ENCODE results near the gene NEB.

The NEB gene

DNA sequence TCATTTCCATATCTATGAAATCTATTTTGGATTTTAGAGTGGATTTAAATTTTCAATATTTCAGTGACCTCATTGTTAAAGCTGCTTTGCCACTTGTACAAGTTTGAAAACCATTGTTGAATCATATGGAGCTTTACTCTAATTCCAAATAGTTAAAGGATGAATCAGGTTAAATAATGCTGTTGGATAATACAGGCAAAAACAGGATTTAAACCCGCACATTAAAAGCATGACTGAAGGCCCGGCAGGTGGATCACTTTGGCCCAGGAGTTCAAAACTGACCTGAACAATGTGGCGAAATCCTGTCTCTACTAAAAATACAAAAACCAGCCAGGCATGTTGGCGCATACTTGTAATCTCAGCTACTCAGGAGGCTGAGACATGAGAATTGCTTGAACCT lies 256.3 kb downstream of the NEB start:
- no peak for DNase-seq (ENCODE audit: low read depth)

DNA sequence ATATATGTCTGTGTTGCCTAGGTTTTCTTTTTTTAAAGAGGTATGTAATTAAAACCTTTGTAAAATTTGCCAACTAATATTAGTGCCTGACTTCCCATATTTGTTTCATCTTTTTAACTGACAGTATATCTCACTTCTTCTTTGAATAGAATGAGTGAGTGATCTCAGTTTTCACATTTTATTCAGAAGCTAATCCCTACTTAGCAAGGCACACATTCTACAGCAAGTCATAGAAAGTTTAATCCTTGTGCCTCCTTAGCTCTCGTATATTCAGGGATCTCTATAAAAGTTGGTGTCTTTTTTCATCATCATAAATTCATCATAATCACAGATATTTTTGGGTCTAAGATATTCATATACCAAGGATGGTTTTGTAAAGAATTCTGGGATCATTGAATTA lies 258.0 kb downstream of the NEB start:
- DNase-seq (ENCODE audit: low read depth), result no peak

DNA sequence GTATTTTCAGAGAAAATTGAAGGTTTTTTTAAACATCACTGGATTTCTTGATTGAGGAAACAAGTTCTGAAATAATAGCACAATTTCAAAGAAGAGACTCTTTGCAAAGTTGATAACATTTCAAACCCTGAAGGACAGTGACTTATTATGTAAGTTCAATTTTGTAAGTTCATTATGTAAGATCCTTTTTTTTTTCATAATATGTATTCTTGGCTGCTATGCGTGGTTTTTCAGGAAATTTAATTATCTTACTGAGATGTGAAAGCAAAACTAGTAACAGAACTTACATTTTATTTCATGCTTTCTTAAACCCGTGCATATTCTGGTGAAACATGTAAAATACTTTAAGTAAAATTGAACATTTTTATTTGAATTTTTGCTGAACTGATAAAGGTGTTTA lies 259.2 kb downstream of the NEB start:
- DNase-seq (ENCODE audit: low read depth), result no peak

DNA sequence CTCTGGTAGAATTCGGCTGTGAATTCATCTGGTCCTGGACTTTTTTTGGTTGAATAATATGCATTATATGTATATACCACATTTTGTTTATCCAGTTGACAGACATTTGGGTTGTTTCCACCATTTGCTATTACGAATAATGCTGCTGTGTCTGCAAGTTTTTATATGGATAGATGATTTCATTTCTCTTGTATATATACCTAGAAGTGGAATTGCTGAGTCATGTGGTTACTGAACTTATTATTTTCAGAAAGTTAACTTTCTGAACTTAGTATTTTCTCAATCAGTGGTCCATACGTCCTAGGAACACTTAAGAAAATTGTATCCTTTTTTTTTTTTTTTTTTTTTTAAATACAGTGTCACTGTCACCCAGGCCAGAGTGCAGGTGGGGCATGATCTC lies 261.3 kb downstream of the NEB start:
- DNase-seq (ENCODE audit: low read depth), result no peak

DNA sequence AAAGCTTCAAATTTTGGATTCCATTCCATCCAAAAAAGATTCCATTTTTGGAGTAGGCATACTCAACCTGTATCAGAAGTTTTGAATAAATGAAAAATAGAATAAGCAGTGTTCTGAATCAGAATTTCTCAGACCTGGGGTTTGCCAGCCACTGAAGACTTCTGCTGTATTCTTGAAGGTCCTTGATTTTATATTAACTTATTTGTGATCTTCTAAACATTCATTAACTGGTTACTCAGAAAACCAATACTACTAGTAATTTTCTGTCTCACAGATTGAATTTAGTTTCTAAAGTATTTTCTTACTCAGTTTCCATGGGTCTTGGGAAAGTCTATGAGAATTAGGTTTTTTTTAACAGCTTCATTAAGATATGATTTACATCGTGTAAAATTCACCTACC lies 263.7 kb downstream of the NEB start:
- DNase-seq (ENCODE audit: low read depth), result no peak

DNA sequence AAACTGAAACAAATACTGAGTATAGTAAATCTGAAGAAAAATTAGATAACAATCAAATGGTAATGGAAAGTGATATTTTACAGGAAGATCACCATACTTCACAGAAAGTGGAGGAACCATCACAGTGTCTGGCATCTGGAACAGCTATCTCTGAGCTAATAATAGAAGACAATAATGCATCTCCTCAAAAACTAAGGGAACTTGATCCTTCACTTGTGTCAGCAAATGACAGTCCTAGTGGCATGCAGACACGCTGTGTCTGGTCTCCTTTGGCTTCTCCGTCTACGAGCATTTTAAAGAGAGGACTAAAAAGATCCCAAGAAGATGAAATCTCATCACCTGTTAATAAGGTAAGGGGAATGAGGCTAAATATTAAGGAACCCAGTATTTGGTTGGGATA lies 268.5 kb downstream of the NEB start:
- DNase-seq (ENCODE audit: low read depth), result no peak

DNA sequence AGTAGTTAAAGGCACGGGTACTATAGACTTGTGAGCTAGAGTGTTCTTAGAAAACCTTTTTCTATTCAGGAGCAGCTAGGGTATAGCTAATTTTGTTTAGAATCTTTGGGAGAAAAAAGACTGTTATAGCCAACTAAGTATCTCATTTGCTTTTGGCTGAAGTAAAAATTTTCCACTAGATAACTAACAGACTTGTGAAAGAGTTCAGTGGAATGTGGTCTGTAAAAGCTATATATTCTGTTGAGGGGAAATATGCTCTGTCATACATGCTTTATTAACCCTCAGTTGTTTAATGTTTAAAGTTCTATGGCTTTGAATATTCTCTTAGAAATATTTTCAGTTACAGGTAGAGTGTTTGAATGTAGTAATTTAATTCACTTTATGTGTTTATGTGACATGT lies 274.9 kb downstream of the NEB start:
- DNase-seq (ENCODE audit: low read depth), result no peak

DNA sequence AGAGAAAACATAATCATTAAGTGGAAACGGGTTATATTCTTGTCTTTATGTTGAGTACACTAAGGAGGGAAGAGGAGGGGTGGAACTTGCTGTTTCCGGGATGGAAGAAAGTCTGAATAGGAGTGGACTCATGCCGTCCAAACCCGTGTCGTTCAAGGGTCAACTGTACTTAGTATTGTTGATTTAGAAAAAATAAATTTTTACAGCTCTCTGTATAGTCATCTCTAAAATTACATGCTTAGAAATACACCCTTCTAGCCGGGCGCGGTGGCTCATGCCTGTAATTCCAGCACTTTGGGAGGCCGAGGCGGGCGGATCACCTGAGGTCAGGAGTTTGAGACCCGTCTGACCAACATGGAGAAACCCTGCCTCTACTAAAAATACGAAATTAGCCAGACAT lies 295.1 kb downstream of the NEB start:
- no peak for DNase-seq (ENCODE audit: low read depth)

DNA sequence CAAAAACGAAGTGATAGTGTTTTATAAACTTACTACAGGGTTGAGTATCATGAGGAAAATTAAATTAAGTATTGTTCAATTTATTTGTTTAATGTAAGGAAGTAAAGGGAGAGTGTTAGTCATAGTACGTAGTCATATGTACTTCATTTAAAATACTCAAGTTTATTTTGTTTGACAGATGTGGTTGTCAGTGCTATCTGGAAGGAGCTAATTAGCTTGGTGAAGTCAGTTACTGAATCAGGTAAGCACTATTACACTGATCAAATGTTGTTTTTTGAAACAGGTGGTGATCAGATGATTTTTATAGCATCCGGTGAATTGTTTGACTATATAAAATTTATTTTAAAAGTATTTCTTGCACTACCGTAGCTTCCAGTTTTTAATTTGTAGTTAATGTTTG lies 295.8 kb downstream of the NEB start:
- no peak for DNase-seq (ENCODE audit: low read depth)

DNA sequence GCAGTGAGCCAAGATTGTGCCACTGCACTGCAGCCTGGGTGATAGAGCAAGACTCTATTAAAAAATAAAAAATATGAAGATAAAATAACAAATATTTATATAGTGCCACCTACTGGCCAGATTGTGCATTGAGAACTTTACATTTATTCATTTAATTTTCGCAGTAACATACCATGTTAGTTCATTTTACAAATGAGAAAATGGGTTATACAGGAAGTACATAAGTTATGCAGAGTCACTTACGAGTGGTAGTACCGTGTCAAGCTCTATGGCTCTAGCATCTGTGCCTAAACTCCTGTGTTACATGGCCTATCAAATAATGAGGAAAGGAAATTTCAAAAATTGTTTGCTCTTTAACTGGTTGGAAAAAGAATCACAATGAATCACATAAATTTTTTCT lies 296.6 kb downstream of the NEB start:
- no peak for DNase-seq (ENCODE audit: low read depth)

Measured in activated T-cell treated with anti-CD3 and anti-CD28 coated beads for 48 hours (primary cell).